MM.1S (cell line): Measurements from ENCODE around the gene SPINK1.

Experiments
- DNase-seq: peaks from one replicate; pipeline ENCODE4 v3.0.0-alpha.2; 2015
- H2AFZ ChIP-seq: fragments of 300-600 bp; sonication (generic); 2 replicates; pipeline ENCODE4 v1.6.0; 2016; ENCODE audit warnings: antibody characterized with exemption, low read length
- H3F3A ChIP-seq: fragments of 300-600 bp; sonication (generic); 2 replicates; pipeline ENCODE4 v1.6.1; 2016; ENCODE audit warnings: mild to moderate bottlenecking, antibody characterized with exemption, low read length, moderate library complexity, mixed read lengths; ENCODE audit not compliant: insufficient read depth
- H3K27ac ChIP-seq: fragments of 300-600 bp; sonication (generic); 2 replicates; pipeline ENCODE4 v1.5.1; 2016; ENCODE audit warnings: mild to moderate bottlenecking, low read length
- H3K27me3 ChIP-seq: fragments of 300-600 bp; sonication (generic); replicated peaks from 2 replicates; pipeline ENCODE4 v1.6.0; 2016; ENCODE audit warnings: low read length; ENCODE audit not compliant: insufficient read depth
- H3K36me3 ChIP-seq: fragments of 300-600 bp; sonication (generic); replicated peaks from 2 replicates; pipeline ENCODE4 v1.6.1; 2016; ENCODE audit warnings: mild to moderate bottlenecking, low read length, mixed read lengths; ENCODE audit not compliant: insufficient read depth
- H3K4me1 ChIP-seq: fragments of 300-600 bp; sonication (generic); 2 replicates; pipeline ENCODE4 v1.6.1; 2016; ENCODE audit warnings: low read length, mixed read lengths
- H3K4me2 ChIP-seq: fragments of 300-600 bp; sonication (generic); 2 replicates; pipeline ENCODE4 v1.6.0; 2016; ENCODE audit warnings: low read depth, low read length
- H3K4me3 ChIP-seq: fragments of 300-600 bp; sonication (generic); 2 replicates; pipeline ENCODE4 v1.5.1; 2016; ENCODE audit warnings: low read length, mixed read lengths
- H3K79me2 ChIP-seq: fragments of 300-600 bp; sonication (generic); 2 replicates; pipeline ENCODE4 v1.6.1; 2016; ENCODE audit warnings: mixed run types, low read length, mixed read lengths
- H3K9ac ChIP-seq: fragments of 300-600 bp; sonication (generic); 2 replicates; pipeline ENCODE4 v1.6.1; 2016; ENCODE audit warnings: low read length, mixed read lengths
- H3K9me2 ChIP-seq: fragments of 300-600 bp; sonication (generic); replicated peaks from 2 replicates; pipeline ENCODE4 v1.6.1; 2016; ENCODE audit warnings: mild to moderate bottlenecking, low read length, mixed read lengths; ENCODE audit not compliant: insufficient read depth
- H3K9me3 ChIP-seq: fragments of 300-600 bp; sonication (generic); replicated peaks from 2 replicates; pipeline ENCODE4 v1.6.1; 2016; ENCODE audit warnings: mild to moderate bottlenecking, low read length, mixed read lengths; ENCODE audit not compliant: insufficient read depth
- H4K20me1 ChIP-seq: fragments of 300-600 bp; sonication (generic); 2 replicates; pipeline ENCODE4 v1.6.1; 2016; ENCODE audit warnings: mild to moderate bottlenecking, low read length, moderate library complexity, mixed read lengths; ENCODE audit not compliant: insufficient read depth
- EZH2 ChIP-seq: fragments of 300-600 bp; sonication (generic); optimal IDR thresholded peaks from 2 replicates; pipeline ENCODE3; 2017; ENCODE audit warnings: low read depth, mild to moderate bottlenecking, antibody characterized with exemption, low read length, mixed read lengths
- EZH2phosphoT487 ChIP-seq: fragments of 300-600 bp; sonication (generic); IDR thresholded peaks from 2 replicates; pipeline ENCODE4 v1.6.1; 2018; ENCODE audit warnings: antibody characterized with exemption, low read length
- TF ChIP-seq, protein P1 (sequence below): fragments of 300-600 bp; sonication (generic); IDR thresholded peaks from 2 replicates; pipeline ENCODE4 v1.5.1; 2016; ENCODE audit warnings: antibody characterized with exemption, low read length, mixed read lengths

Gene SPINK1

GRCh38 chr5:147878066-147878759 lies 46.7 kb upstream of the SPINK1 start, which contains the start of gene SCGB3A2:
Gene SCGB3A2, plus strand, starts transcription at chr5:147878711. Its CDS starts 93 bp downstream, at chr5:147878804.
- H3K9me3 ChIP-seq, result no peaks in the 10 kb centered on the region
- no peak within 1 kb of the TSS for H3K4me2 ChIP-seq
- no peaks in the 10 kb centered on the region for H4K20me1 ChIP-seq
- H2AFZ ChIP-seq, result no peak within 1 kb of the TSS
- H3K4me3 ChIP-seq, result no peak within 1 kb of the TSS
- no peaks in the 10 kb centered on the region for H3F3A ChIP-seq
- H3K9ac ChIP-seq, result no peak within 1 kb of the TSS
- TF ChIP-seq EZH2phosphoT487 (no peak), EZH2 (no peak)
- TF ChIP-seq, protein P1, sequence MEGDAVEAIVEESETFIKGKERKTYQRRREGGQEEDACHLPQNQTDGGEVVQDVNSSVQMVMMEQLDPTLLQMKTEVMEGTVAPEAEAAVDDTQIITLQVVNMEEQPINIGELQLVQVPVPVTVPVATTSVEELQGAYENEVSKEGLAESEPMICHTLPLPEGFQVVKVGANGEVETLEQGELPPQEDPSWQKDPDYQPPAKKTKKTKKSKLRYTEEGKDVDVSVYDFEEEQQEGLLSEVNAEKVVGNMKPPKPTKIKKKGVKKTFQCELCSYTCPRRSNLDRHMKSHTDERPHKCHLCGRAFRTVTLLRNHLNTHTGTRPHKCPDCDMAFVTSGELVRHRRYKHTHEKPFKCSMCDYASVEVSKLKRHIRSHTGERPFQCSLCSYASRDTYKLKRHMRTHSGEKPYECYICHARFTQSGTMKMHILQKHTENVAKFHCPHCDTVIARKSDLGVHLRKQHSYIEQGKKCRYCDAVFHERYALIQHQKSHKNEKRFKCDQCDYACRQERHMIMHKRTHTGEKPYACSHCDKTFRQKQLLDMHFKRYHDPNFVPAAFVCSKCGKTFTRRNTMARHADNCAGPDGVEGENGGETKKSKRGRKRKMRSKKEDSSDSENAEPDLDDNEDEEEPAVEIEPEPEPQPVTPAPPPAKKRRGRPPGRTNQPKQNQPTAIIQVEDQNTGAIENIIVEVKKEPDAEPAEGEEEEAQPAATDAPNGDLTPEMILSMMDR, result no peak
- H3K36me3 ChIP-seq, result no peaks in the 10 kb centered on the region
- no peak for DNase-seq
- H3K9me2 ChIP-seq, result no peaks in the 10 kb centered on the region
- no peaks in the 10 kb centered on the region for H3K79me2 ChIP-seq
- H3K27me3 ChIP-seq, result no peaks in the 10 kb centered on the region
- H3K27ac ChIP-seq, result no peak within 1 kb of the TSS
- H3K4me1 ChIP-seq, result no peaks in the 10 kb centered on the region

DNA sequence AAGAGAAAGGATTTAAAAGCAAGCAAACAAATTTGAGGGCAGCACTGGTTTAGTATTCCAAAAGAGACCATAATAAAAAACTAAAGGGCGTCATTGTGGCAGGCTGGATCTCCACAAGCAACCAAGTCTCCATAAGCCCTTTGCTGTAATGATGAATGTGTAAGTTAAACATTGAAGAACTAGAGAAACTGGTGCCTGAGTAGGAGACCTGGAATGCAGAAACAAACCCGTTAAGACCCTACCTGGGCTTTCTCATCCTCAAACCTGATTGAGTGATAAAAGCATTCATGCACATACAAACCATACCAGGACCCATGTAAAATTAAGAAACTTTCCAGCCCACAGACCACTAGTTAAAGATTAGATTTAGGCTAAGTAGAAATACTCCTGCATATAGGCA lies 45.2 kb upstream of the SPINK1 start:
- no peak for DNase-seq
- no peaks in the 10 kb centered on the region for H3K9me3 ChIP-seq
- H3K4me3 ChIP-seq, result no peak overlapping the region
- H3K4me1 ChIP-seq, result no peaks in the 10 kb centered on the region
- no peaks in the 10 kb centered on the region for H3K9me2 ChIP-seq
- no peak overlapping the region for H2AFZ ChIP-seq
- H3F3A ChIP-seq, result no peaks in the 10 kb centered on the region
- H3K79me2 ChIP-seq, result no peaks in the 10 kb centered on the region
- no peak overlapping the region for H3K4me2 ChIP-seq
- no peak overlapping the region for H3K9ac ChIP-seq
- no peak overlapping the region for H3K27ac ChIP-seq
- H4K20me1 ChIP-seq, result no peaks in the 10 kb centered on the region
- no peaks in the 10 kb centered on the region for H3K36me3 ChIP-seq
- H3K27me3 ChIP-seq, result no peaks in the 10 kb centered on the region
- TF ChIP-seq, protein P1, result no peak
- no peak for TF ChIP-seq EZH2
- no peak for TF ChIP-seq EZH2phosphoT487

DNA sequence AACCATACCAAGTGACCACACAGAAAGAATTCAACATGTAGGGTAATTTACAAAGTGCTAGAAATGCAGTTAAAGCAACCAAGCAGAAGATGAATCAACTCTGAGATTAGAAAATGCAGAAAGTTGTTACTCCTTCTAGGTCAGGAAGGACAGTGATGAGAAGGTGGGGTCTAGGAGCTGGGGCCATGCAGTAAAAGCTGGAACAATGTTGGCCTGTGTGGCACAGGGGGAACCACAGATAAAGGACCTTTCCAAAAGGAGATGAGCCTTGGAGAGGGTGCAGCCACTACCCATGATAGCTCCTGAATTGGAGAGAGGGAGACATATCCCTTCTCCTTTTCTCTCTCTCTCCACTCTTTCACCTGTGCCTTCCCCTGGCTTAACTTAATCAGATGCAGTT lies 44.7 kb upstream of the SPINK1 start:
- no peak overlapping the region for H3K27ac ChIP-seq

More for the DNA sequence above, 44.7 kb upstream of the SPINK1 start:
- Histone ChIP-seq H3K4me2 (no peak overlapping the region), H2AFZ (no peak overlapping the region), H4K20me1 (no peaks in the 10 kb centered on the region), H3K9me2 (no peaks in the 10 kb centered on the region), H3K9ac (no peak overlapping the region), H3K79me2 (no peaks in the 10 kb centered on the region), H3K27me3 (no peaks in the 10 kb centered on the region), H3K4me3 (no peak overlapping the region), H3K4me1 (no peaks in the 10 kb centered on the region), H3K36me3 (no peaks in the 10 kb centered on the region), H3F3A (no peaks in the 10 kb centered on the region), H3K9me3 (no peaks in the 10 kb centered on the region)
- DNase-seq, result no peak
- no peak for TF ChIP-seq EZH2phosphoT487
- TF ChIP-seq, protein P1, result no peak
- no peak for TF ChIP-seq EZH2
